Measurements from ENCODE around the gene DIO3.

- TF ChIP-seq CTCF (IDR thresholded peaks at IDR 0.05) (no peak), POLR2A (IDR thresholded peaks at IDR 0.05) (no peak), EP300 (IDR thresholded peaks at IDR 0.05) (no peak)
Measured at GRCh38 chr14:101590616-101591015, 29.3 kb downstream of the DIO3 start.
